GM18505 (cell line): Measurements from ENCODE around the gene ADGRL1.

ENCODE experiments used
- ATAC-seq: cut with Tn5 transposase; IDR thresholded peaks from one replicate; pipeline ENCODE4 v1.9.1; 2021; ENCODE audit not compliant: unreplicated experiment
- POLR2A ChIP-seq: IDR thresholded peaks from 4 replicates; pipeline ENCODE4 v1.6.1; 2011; ENCODE audit warnings: borderline replicate concordance; ENCODE audit not compliant: insufficient read depth, insufficient read length; ENCODE audit errors: extremely low read depth

ADGRL1 gene

DNA sequence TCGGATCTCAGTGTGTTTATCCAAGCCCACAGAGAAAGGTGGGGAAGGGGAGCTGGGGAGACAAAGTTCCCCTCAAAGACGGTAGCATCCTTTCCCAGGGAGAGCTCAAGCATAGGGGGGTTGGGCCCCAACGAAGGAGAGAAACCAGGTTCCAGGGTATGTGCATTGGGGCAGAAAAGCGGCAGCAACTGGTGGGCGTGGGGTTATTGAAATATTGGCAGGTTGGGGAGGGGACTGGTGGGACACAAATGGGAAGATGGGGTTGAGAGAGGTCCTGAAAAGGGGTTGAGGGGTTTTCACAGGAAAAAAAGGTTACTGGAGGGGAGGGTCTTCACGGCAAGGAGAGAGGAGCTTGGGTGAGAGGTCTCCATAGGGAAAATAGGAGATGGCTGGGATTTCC is 70.6 kb downstream of the ADGRL1 start:
- no peak for TF ChIP-seq POLR2A
- no peak for ATAC-seq

DNA sequence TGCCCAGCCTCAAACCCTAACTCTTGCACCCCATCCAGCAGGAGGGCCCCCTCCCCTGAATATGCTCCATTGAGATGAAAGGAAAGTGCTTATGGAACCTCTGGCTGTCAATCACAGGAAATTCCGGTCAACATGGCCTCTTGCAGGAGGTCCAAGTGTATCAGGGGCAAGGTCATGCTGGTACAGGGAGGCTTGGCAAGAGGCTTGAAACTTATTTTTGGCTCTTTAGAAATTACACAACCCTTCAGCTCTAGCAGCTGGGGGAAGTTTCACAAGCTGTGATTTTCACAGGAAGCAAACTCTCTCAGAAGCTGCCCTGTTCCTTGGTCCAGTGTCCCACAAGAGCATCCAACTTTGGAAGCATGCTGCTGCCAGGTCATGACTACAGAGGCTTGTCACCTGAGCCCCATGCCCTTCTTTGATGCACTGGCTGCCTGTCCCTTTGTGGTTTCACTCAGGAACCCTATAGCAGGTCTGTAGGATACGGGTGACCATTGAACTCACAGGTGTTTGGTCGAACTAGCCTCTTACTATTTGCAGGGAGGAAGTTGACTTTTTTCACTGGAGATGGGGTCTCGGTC is 78.0 kb downstream of the ADGRL1 start:
- no peak for TF ChIP-seq POLR2A
- ATAC-seq = no peak

DNA sequence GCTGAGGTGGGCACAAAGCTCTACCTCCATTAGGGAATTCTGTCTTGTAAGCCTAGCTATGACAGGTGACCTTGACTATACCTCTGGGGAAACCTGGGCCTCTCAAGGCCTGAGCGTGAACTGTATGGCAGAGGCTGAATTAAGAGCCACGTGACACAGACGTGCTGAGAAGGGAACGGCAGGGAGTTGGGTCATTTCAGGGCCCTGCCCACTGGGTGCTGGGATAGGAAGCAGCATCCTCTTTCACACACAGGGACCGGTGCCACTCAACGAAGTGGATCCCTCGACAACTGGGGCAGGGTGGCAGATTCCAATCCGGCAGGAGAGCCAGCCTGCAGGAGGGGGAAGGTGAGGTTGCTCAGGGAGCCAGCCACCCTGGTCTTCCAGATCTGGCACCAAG is 78.8 kb downstream of the ADGRL1 start:
- TF ChIP-seq POLR2A = no peak
- no peak for ATAC-seq

DNA sequence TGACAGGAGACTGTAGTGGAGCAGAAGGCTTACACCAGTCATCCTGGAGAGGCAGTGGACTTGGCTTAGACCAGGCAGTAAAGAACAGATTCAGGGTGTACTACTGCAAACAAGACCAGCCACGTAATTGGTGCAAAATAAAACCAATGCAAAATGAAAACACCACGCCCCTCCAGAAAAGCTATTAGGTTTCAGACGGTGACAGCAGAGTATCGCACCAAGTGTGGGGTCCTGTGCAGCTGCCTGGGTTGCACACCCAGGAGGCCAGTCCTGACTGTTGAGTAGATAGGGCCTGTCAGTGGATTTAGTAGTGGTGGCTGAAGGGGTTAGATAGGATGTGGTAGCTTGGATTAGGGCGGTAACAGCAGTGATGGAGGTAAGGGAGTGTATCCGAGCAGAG is 83.0 kb downstream of the ADGRL1 start:
- TF ChIP-seq POLR2A = no peak
- no peak for ATAC-seq

DNA sequence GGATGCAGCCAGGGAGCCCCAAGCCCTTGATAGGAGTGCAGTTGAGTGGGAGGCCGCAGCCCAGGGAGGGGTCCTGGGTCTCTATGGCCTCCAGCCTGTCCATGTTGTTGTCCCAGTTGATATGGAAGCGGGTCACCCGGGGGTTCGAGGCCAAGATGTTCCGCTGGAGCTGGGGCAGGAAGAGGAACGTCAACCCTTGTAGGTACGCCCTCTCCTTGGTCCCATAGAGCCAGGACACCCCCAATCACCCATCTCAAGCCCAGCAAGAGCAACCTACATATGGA is 85.5 kb downstream of the ADGRL1 start:
- no peak for TF ChIP-seq POLR2A
- no peak for ATAC-seq

DNA sequence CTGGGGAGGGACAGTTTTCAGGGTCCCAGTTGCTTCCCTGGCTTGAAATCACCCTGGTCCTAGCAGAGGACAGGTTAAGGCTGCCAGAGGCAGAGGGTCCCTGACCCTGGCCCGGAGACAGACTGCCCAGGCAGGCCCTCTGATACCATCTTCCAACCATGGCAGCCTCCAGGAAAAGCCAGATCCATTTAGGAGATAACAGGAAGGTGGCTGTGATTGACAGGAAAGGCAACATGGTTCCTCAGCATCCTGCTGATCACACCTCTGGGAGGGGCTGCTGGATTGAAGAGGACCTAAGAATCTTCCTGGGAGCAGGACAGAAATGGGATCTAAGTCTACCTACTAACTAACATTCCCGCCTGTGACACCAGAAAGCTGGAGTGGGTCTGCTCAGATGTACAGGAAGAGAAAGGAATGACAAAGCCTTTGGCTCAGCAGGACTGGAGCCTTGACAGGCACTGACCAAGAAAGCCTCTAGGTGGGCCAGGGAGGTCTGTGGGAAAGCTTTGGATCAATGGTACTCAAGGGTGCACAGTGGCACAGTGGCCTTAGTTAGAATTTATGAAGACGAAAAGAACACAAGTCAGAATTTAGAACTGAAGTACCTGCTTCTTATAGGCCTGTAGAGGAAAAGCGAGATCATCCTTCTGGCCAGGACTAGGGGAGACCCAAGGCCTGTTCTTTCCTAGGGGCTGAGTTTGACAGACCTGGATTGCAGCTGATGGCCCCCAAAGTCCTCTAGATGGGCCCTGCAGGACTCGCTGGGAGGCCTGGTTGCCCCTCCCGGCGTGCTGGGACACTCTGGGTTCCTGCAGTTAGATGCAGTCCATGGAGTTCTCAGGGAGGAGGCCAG is 86.1 kb downstream of the ADGRL1 start:
- no peak for ATAC-seq
- no peak for TF ChIP-seq POLR2A

DNA sequence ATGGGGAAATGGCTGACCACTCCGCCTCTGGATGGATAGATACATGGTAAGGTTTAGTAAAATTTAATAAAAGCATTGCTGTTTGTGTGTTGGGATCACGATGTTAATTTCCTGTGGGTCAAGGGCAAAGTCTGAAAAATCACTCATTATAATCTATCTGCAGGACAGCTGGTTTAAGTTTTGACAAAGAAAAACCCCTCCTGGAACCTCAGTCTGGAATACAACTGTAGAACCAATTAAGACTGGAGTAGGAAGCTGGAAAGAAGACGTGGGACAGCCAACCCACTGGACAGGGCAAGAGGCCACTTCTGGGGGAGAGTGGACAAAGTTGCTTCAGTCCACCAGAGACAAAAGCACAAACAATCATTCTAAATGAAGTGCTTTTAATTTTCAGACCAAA is 86.8 kb downstream of the ADGRL1 start:
- TF ChIP-seq POLR2A = no peak
- ATAC-seq = no peak

DNA sequence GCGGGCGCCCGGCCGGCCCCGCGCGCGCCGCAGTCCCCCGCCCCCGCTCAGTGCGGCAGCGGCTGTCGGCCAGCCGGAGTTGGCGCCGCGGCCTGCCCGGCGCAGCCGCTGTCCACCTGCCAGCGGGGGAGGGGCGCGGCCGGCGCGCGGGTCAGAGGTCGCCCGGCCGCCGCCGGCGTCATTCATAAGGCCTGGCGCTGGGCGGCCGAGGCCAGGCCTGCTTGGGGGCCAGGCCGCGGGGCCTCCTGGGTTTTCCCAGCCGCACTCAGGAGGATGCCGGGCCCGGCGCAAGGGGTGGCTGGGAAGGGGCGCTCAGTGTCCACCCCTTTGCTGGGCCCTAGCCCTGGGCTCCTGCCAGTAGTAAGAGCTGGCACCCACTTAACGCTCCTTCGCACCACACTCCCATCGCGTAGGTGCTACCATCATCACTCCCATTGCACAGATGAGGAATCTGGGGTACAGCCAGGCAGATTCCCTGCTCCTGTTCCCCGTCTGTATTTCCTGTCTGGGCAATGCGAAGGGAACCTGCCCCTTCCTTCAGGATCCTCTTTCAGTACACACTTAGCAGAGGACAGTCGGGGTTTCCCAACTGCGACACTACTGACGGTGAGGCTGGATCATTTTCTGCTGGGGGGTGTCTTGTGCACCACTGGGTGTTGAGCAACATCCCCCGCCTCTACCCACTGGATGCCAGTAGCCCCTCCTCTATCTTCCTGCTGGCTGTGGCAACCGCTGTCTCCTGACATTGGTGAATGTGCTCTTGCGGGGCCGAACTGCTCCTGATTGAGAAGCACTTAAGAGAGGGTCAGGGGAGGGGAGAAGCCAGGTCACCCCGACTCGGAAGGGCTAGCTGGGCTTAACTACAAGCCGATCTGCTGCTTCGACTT is 87.6 kb downstream of the ADGRL1 start:
- TF ChIP-seq POLR2A = no peak
- no peak for ATAC-seq

DNA sequence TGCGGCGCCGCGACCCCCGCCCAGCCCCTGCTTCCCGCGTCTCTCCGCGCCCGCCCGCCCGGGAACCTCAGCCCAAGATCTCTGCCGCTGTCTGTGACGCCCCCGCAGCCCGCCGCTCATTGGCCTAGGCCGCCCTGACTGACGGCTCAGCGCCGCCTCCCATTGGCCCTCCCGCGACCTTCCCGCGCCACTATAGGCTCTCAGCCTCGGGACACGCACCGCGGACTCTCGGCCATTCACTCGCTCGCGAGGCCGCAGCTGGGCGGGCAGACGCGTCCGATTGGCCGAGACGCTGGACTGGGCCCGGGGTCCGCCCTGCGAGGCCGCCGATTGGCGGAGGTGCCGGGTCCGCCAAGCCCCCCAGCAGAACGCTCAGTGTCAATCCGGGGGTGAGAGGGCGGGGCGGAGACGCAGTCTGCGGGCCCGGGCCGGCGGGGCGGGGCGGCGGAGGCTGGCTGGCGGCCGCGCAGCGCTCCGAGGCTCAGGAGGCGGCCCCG is 88.3 kb downstream of the ADGRL1 start, which contains the start of gene PRKACA:
Gene PRKACA, minus strand, starts transcription at position 95 of the 497 bp plus-strand sequence. CDS start 215 bp downstream, outside the sequence.
- peak; percentile 80 for ATAC-seq
- TF ChIP-seq POLR2A = peak; percentile 1

DNA sequence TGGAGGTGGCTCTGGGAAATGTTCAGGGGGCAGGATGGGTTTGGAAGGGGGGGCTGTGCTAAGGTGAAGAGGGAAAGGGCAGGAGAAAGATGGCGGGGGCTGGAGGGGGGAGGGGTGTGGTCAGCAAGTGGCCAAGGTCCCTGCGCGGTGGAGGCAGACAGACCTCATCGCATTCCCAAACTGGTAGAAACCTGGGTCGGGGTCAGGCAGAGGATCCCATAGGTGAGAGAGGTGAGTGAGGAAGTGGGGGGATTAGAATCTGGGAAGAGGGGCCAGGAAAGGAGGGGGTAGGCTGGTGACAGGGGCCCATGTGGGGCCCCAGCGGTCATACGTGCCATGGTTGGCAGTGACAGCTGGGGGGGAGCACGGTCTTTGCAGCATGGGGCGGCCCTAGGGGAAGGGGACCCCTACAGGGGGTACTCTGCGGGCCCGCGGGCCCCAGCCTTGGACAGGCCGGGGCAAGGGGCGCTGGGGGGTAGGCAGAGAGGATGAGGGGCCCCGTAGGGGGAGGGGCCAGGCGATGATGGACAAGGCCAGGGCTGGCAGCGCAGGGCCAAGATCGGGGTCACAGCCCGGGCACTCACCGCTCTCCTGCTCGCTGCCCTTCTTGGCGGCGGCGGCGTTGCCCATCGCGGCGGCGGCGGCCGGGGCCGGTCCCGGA is 88.9 kb downstream of the ADGRL1 start:
- no peak for TF ChIP-seq POLR2A
- ATAC-seq = no peak

DNA sequence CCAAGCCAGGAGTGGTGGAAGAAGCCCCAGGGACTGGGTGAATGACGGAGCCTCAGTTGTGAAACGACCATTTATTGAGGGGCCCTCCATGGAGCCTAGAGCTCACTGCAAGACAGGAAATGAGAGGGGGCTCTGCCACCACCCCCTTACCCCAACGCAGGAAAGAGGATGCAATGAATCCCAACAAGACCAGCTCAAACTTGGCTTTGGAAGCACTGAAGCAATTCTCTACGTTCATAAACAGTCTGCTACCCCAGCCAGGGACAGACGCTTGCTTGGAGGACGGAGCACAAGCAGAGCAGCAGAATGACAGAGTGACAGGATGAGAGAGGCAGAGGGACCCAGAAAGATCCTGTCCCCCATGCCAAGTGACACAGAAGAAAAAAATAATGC is 89.4 kb downstream of the ADGRL1 start:
- TF ChIP-seq POLR2A = no peak
- no peak for ATAC-seq

DNA sequence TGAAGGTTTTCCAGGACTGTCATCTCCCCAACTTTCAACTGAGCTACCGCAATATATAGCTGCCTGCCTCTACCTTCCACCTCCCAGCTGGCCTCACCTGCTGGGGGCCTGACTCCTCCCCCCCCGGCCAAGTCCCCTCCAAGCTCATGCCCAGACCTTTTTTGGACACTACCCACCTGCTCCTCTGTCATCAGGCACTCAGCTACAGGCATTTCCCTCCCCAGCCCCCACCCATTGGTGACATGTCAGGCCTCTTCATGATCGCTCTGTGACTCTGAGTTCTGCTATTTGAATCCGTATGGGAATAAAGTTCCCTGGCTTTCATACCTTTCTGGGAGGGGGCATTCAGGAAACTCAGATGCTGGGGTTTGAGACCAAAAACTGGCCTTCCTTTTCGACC is 90.2 kb downstream of the ADGRL1 start:
- ATAC-seq = no peak
- TF ChIP-seq POLR2A = no peak

DNA sequence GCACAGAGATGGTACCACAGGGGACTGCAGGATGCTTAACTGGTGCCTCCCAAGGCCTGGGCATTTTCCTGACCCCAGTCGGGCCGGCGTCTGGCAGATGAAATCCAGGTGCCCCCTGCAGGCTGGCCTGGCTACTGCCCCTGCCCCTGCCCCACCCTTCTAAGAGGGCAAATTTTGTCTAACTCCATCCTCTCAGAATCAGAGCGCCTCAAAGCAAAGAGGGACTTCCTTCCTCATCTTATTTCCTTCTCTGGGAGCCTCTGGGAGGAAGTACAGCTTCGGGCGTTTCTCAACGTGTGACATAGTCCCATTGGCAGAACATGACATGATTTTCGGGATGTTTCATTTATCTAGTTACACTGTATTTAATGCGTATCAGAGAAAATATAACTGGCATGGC is 91.1 kb downstream of the ADGRL1 start:
- TF ChIP-seq POLR2A = no peak
- no peak for ATAC-seq

DNA sequence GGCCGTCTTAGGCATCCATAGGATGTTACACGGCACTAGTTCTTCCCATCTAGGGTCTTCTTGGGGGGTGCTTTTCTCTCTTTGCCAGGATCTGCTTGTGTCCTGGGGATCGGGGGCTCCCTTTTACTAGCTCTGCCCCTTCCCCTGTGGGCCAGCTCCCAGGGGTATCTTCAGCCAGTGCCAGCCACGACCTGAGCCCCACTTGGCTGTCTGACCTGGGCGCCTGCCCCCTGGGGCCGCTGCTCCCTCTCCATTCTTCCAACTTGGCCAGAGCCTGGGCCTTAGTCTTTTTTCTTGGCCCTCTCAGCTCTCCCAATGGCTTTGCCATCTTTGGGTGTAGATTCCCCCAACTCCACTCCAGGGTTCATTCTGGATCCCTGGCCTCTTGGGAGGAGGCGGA is 91.5 kb downstream of the ADGRL1 start:
- ATAC-seq = no peak
- no peak for TF ChIP-seq POLR2A
